Measurements from ENCODE around the gene HAUS1.

DNA sequence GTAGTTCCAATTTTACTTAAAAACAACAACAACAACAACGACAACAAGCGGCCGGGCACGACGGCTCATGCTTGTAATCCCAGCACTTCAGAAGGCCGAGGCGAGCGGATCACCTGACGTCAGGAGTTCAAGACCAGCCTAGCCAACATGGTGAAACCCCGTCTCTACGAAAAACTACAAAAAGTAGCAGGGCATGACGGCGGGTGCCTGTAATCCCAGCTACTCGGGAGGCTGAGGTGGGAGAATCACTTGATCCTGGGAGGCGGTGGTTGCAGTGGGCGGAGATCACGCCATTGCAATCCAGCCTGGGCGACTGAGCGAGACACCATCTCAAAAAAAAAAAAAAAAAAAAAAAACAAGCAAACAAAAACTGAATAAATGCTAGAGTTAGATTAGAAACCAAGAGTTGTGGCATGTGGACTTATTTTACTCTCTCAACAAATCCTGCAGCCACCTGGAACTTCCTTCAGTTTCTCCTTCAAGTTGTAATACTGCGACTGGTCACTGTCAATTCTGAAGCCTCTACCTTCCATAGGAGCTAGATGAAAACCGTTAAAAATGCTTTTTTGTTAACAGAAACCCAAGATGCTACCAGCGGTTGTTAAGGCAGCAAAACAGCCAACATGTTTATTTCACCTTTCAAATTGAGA lies 7.4 kb upstream of the HAUS1 start:
- TF ChIP-seq ZNF121 (CRISPR knock-in tag; IDR thresholded peaks at IDR 0.05) (no peak), MLX (CRISPR knock-in tag; IDR thresholded peaks at IDR 0.05) (no peak), ATF2 (CRISPR knock-in tag; IDR thresholded peaks at IDR 0.05; ENCODE audit: borderline replicate concordance, low read depth) (no peak), NFYB (CRISPR knock-in tag; conservative IDR thresholded peaks at IDR 0.05; ENCODE audit: low read depth) (no peak), CTCF (IDR thresholded peaks at IDR 0.05) (no peak), FOXP1 (CRISPR knock-in tag; IDR thresholded peaks at IDR 0.05; ENCODE audit: borderline replicate concordance) (no peak), MAX (CRISPR knock-in tag; IDR thresholded peaks at IDR 0.05) (no peak), JUN (CRISPR knock-in tag; IDR thresholded peaks at IDR 0.05) (no peak)
- TF ChIP-seq, protein P1, sequence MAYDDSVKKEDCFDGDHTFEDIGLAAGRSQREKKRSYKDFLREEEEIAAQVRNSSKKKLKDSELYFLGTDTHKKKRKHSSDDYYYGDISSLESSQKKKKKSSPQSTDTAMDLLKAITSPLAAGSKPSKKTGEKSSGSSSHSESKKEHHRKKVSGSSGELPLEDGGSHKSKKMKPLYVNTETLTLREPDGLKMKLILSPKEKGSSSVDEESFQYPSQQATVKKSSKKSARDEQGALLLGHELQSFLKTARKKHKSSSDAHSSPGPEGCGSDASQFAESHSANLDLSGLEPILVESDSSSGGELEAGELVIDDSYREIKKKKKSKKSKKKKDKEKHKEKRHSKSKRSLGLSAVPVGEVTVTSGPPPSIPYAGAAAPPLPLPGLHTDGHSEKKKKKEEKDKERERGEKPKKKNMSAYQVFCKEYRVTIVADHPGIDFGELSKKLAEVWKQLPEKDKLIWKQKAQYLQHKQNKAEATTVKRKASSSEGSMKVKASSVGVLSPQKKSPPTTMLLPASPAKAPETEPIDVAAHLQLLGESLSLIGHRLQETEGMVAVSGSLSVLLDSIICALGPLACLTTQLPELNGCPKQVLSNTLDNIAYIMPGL (CRISPR knock-in tag; IDR thresholded peaks at IDR 0.05): no peak
- TF ChIP-seq, protein P2, sequence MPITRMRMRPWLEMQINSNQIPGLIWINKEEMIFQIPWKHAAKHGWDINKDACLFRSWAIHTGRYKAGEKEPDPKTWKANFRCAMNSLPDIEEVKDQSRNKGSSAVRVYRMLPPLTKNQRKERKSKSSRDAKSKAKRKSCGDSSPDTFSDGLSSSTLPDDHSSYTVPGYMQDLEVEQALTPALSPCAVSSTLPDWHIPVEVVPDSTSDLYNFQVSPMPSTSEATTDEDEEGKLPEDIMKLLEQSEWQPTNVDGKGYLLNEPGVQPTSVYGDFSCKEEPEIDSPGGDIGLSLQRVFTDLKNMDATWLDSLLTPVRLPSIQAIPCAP (CRISPR knock-in tag; IDR thresholded peaks at IDR 0.05): no peak
- TF ChIP-seq, protein P3, sequence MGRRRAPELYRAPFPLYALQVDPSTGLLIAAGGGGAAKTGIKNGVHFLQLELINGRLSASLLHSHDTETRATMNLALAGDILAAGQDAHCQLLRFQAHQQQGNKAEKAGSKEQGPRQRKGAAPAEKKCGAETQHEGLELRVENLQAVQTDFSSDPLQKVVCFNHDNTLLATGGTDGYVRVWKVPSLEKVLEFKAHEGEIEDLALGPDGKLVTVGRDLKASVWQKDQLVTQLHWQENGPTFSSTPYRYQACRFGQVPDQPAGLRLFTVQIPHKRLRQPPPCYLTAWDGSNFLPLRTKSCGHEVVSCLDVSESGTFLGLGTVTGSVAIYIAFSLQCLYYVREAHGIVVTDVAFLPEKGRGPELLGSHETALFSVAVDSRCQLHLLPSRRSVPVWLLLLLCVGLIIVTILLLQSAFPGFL (CRISPR knock-in tag; IDR thresholded peaks at IDR 0.05; ENCODE audit: borderline replicate concordance): no peak

All from WTC11 (cell line).